Dermis microvascular lymphatic vessel endothelial cell (primary cell): ENCODE data around the gene SLC4A3. TPM values are rescaled to one million over a fixed set of nuclear protein-coding genes. Genes with fewer than 3 reads are reported as not detected.
"Not testable (repeated sequence)": the region's sequence is repeated elsewhere in the genome, so short reads cannot be mapped to it uniquely, and the experiment has no call there.

ENCODE experiments used
- DNase-seq, 2 donors: peaks; one replicate each; pipeline versions ENCODE4 v3.0.0 to v3.0.0-alpha.2; 2010; ENCODE audit warnings: low read depth in 2 of 2
- total RNA-seq: library from RNA; depleted of rRNA; stranded (reverse); fragments of >200 nt; gene quantifications from 2 replicates; pipeline ENCODE4 v1.2.1, GENCODE V29; 2014

Gene SLC4A3
- total RNA-seq, 1 donor from 2014 or later = 0.13 TPM

DNA sequence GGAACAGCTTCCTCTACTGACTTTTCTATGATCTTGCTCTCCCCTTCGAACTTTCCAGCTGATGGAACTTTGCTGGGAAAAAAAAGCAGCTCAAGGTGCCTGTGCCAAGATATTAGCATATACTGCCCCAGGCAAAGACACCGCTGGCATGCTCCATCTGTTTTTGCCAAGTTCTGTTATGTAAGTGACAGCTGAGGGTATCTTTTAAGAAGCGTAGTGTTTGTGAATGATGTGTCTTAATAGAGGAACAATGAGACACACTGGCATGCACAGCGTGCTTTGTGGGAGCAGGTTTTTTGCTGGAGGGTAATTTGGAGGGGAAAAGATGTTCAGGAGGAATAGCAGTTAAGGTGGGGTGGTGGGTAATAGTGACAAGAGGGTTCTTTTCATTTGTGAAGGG, 47.8 kb downstream of the SLC4A3 start:
- DNase-seq = no peak

DNA sequence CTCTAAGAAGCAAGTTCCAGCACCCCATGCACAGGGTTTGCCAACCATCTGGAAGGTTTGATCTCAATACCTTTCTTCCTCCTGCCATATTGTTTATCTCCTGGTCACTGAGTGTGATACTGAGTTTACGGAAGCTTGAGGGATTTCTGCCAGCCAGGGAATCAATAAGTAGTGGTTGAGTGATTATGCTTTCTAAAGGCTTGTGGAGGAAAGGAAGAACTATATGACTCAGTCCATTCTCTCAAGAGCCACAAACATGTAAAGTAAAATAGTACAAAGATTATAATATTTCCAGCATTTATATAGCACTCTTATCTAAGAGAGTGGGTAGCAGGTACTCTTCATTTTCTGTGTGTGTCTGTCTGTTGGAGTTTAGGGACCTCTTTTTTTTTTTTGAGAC, 49.2 kb downstream of the SLC4A3 start:
- DNase-seq = no peak

DNA sequence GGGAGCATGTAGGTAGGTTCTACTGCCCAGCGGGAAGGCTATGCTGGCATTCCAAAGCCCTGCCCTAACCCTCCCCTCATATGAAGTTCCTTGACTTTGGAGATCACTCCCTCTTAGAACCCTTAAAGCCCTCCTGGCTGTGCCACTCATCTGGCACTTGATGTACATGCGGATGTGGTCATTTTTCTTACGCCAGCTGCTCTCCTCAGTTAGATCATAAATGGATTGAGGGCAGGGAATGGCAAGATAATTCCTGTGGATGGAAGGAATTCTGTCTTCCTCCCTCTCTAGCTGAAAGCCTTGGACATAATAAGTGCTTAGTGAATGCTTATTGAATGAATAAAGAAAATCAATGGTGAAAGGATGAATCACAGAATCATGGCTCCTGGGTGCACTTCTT, 51.6 kb downstream of the SLC4A3 start:
- no peak for DNase-seq

DNA sequence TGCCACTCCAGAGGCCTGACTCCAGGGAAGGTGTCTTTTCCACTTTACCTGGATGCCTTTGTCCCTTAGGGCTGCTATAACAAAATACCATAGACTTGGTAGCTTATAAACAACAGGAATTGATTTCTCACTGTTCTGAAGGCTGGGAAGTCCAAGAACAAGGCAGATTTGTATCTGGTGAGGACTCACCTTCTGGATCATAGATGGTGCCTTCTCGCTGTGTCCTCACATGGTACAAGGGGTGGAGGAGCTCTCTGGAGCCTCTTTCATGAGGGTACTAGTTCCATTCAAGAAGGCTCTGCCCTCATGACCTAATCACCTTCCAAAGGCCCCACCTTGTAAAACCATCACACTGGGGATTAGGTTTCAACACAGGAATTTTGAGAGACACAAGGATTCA, 52.1 kb downstream of the SLC4A3 start:
- no peak for DNase-seq

DNA sequence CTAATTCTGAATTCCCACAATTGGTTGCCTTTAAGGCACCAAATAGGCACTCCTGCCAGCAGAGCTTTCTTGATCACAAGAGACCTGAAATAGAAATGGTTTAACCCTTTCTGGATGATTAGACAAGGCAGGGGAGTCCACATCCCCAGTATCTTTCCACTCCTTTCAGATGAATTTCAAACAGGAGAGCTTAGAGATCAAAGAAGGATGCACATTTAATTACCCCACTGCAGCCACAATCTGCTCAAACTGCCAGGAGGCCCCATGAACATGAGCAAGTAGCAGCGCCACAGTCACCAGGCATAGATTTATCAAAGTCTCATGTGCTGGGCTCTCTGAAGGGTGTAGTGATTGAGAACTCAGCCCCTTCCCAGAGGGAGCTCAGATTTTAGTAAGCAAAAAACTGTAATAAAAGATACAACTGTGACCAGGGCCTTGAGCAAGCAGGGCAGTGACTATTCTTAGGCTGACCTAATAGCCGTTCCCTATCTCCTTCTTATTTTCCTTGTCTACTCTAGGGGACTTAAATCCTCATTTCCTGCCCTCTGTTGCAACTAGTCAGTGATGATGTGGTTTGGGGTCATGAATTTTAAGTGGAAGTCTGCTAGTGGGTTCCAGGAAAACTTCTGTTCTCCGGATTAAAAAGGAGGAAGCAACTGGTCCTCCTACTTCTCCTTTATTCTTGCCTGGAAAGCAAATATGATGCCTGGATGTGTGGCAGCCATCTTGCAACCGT, 53.7 kb downstream of the SLC4A3 start:
- DNase-seq = no peak

DNA sequence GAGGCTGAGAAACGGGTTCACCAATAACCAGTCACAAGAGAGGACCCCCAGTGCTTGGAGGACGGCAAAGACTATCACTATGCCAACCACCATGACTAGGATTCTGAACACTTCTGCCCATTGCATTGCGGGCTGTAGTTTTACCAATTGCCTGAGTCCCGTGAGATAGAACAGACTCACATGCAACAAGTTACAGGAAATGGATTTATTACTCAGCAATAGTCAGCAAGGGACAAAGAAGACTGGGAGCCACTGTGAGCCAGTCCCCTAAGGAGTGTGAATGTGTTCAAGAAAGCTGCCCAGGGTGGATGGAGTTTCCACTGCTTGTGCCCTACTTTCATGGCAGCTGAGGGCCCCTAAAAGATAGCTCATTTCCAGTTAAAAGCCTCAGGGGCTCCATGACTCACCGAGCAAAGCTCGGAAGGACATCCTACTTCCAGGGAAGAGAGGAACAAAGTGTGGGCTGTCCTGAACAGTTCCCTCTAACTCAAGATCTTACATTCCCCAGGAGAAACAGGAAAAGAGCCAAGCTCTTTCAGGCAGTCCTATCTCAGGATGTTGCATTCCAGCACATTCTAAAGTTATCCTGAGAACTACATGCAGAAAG, 54.4 kb downstream of the SLC4A3 start:
- no peak for DNase-seq

DNA sequence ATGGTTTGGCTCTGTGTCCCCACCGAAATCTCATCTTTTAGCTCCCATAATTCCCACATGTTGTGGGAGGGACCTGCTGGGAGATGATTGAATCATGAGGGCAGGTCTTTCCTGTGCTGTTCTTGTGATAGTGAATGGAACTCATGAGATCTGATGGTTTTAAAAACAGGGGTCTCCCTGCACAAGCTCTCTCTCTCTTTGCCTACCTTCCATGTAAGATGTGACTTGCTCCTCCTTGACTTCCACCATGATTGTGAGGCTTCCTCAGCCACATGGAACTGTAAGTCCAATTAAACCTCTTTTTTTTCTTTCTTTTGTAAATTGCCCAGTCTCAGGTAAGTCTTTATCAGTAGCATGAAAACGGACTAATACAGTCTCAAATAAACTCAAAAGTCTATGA, 56.0 kb downstream of the SLC4A3 start:
- DNase-seq = not testable (repeated sequence)

DNA sequence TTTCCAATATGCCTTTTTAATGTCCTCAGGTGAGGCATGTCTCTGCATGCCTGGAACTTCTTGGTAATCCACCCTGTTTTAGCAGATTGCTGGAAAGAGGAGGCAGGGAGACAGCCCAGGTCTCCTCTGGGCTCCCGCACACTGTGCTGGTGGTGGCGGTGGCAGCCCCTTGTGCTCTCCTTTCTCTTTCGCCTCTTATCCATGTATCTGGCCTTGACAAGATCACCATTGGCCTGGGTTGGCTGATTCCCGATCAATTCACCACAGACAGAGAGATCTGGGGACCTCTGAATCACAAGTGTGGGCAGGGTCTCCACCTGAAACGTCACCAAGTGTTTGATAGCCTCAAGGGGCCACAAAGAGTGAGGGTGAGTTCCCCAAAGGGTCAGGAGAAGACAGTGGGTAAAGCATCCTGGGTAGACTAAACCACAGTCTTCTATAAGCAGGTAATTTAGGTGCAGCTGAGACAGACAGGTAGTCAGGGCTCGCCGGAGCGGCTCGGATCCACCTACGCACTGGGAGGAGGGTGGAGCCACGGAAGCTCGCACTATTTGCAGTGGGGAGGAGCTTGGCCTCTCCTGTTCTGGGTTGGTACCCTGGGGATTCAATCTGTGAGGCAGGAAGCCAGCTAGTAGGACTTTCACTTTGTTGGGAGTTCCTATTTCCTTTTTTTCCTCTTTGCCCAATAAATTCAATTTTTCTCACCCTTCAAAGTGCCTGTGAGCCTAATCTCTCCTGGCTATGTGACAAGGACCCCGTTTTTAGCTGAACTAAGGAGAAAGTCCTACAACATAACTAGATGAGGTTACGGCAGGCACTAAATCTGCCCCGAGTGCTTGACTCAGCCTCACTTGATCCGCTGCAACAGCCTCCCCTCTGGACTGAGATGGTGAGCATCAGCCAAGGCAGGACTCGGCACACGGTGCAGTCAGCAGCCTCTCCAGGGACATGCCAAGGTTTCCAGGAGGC, 57.6 kb downstream of the SLC4A3 start:
- DNase-seq = no peak

DNA sequence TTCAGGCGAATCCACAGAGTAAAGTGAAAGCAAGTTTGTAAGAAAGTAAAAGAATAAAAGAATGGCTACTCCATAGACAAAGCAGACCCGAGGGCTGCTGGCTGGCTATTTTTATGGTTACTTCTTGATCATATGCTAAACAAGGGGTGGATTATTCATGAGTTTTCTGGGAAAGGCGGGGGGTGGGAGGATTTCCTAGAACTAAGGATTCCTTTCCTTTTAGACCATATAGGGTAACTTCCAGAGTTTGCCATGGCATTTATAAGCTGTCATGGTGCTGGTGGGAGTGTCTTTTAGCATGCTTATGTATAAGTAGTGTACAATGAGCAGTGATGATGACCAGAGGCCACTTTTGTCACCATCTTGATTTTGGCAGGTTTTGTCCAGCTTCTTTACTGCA, 59.8 kb downstream of the SLC4A3 start:
- no peak for DNase-seq

DNA sequence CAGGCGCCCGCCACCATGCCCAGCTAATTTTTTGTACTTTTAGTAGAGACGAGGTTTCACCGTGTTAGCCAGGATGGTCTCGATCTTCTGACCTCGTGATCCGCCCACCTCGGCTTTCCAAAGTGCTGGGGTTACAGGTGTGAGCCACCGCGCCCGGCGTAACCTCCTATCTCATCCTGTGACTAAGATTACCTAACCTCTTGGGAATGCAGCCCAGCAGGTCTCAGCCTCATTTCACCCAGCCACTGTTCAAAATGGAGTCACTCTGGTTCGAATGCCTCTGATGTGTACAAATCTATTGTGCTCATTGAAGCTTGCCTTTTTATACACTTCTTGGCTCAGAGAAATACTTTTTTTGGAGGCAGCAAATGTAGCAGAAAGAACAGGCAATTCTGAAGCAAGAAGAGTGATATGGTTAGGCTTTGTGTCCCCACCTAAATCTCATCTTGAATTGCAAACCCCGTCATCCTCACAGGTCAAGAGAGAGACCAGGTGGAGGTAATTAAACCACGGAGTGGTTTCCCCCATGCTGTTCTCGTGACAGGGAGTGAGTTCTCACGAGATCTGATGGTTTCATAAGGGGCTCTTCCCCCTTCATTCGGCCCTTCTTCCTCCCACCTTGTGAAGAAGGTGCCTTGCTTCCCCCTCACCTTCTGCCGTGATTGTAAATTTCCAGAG, 60.6 kb downstream of the SLC4A3 start:
- DNase-seq = no peak

DNA sequence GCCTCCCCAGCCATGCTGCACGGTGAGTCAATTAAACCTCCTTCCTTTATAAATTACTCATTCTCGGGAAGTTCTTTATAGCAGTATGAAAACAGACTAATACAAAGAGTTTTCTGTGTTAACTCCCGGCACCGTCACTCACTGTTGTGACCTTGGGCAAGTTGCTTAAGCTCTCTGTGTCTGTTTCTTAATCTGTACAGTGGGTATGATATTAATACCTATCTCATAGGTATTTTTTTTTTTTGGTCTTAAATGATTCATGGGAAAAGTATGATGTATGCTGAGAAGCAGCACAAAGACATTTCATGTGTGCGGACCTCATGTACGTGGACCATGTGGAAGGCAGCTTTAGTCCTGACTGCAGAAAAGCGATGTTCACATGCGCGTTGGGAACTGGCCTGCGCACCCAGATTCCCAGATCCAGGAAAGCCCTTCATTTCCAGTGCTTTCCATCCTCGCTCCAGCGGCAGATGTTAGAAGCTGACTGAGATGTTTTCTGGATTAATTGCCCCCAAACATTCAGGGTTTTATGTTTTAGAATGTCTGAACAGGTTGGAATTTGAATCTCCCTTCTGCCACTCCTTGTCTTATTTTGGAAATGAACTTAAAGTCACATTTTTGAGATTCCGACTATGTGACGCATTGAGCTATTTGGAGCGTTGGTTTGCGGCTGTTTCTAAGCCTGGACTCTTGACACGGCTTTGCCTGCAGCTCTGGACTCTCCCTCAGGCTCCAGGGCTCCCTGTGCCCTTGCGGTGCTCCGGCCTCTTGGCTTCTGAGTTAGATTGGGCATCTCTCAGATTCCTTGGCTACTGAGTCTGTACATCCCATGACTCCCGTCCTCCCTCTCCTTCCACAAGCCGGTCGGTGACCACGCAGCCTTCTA, 61.4 kb downstream of the SLC4A3 start:
- DNase-seq = no peak

DNA sequence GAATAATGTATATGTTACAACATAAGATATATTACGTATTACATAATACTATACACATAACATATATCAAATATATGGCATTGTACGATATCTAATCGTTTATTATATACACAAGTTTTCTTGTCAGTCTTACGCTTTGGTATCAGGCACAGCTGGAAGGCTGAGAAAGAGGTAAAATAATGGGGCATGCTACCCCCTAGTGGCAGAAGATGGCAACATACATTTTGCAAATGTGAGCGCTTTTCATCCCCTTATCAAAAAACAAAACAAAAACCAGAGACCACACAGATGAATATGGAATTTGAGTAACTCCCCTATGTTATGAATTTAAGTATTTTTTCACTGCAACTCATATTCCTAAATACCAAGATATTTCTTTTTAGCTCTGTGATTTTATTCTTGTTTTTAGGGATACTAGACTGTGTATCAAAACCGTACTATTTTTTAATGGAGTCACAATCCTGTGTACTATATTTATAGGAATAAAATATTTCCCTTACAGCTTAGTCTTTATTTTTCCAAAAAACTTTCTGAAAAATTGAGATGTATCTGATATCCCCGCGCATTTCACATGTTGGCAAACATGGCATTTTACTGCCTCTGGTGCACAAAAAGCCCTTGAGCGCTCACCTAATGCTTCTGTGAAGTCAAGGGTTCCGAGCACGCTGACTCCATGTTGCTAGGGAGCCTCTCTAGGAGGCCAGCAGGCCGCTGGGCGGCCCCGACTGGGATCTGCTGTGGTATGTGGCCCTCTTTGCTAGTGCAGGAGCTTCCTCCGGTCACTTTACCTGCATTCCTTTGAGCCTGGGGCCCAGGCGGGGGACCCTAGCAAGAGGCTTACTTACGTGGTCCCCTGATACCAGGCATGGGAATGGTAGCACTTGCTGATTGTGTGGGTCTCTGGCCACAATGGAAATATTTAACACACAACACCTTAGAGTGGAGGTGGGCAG, 62.5 kb downstream of the SLC4A3 start:
- peak; percentile 18 to 53 for DNase-seq

DNA sequence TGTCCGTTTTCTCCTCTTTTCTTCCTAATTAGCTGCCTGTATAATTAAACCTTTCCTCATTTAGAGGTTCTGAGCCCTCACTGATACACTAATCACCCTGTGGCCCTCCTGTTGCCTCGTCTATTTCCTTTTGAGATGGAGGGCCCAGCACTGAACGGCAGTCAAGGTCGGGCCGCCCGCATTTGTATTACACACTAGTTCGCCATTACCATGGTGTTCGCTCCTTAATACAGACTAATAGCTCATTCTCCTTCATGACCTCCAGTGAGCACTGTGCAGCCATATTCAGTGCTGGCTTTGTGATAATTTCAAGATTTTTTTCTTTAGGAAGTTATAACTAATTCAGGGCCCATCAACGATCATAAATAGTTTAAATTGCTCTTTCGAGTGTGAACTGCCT, 64.1 kb downstream of the SLC4A3 start:
- no peak for DNase-seq

Other genes with a start within 250 kb of the SLC4A3 start
- 53.1 and 69.5 TPM in 2 replicates for gene DNPEP, start 239.7 kb upstream of the SLC4A3 start, total RNA-seq
- not detected in 2 replicates for gene DES, start 209.3 kb upstream of the SLC4A3 start, total RNA-seq
- gene SPEG, start 192.8 kb upstream of the SLC4A3 start, total RNA-seq = under 0.01 TPM in 1 of 2 replicates, not detected in the other
- 22.2 and 28.7 TPM in 2 replicates for gene GMPPA, start 128.7 kb upstream of the SLC4A3 start, total RNA-seq
- not detected in 2 replicates for gene ASIC4, start 113.1 kb upstream of the SLC4A3 start, total RNA-seq
- 0.26 and 0.89 TPM in 2 replicates for gene CHPF, start 83.8 kb upstream of the SLC4A3 start, total RNA-seq
- gene TMEM198, start 83.6 kb upstream of the SLC4A3 start, total RNA-seq = not detected in 2 replicates
- gene OBSL1, start 56.1 kb upstream of the SLC4A3 start, total RNA-seq = 17.2 and 40.8 TPM in 2 replicates
- gene INHA, start 55.3 kb upstream of the SLC4A3 start, total RNA-seq = under 0.01 TPM in 1 of 2 replicates, not detected in the other
- gene STK11IP, start 29.8 kb upstream of the SLC4A3 start, total RNA-seq = 9.4 and 11.4 TPM in 2 replicates